ENCODE results near the gene SLC45A1. TPM values are rescaled to one million over a fixed set of nuclear protein-coding genes. Genes with fewer than 3 reads are reported as not detected.

SLC45A1 gene
- total RNA-seq, 1 donor from 2014 or later = 2.7 TPM

- TF ChIP-seq, protein P1, sequence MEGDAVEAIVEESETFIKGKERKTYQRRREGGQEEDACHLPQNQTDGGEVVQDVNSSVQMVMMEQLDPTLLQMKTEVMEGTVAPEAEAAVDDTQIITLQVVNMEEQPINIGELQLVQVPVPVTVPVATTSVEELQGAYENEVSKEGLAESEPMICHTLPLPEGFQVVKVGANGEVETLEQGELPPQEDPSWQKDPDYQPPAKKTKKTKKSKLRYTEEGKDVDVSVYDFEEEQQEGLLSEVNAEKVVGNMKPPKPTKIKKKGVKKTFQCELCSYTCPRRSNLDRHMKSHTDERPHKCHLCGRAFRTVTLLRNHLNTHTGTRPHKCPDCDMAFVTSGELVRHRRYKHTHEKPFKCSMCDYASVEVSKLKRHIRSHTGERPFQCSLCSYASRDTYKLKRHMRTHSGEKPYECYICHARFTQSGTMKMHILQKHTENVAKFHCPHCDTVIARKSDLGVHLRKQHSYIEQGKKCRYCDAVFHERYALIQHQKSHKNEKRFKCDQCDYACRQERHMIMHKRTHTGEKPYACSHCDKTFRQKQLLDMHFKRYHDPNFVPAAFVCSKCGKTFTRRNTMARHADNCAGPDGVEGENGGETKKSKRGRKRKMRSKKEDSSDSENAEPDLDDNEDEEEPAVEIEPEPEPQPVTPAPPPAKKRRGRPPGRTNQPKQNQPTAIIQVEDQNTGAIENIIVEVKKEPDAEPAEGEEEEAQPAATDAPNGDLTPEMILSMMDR (conservative IDR thresholded peaks at IDR 0.05) = no peak
- no peak overlapping the region for H3K4me3 Mint-ChIP-seq
- peaks cover 5% of the 10 kb centered on the region for H3K36me3 Mint-ChIP-seq
- DNase-seq (ENCODE audit: extremely low spot score, unreplicated experiment) = peak; percentile 66
- no peaks in the 10 kb centered on the region for H3K27me3 Mint-ChIP-seq
- peak overlapping the region; percentile 5 for H3K27ac Mint-ChIP-seq
- peaks cover 11% of the 10 kb centered on the region for H3K4me1 Mint-ChIP-seq (ENCODE audit: unreplicated experiment)
- H3K9me3 Mint-ChIP-seq = no peaks in the 10 kb centered on the region
Measured at GRCh38 chr1:8345621-8346415, 27.9 kb downstream of the SLC45A1 start.

DNA sequence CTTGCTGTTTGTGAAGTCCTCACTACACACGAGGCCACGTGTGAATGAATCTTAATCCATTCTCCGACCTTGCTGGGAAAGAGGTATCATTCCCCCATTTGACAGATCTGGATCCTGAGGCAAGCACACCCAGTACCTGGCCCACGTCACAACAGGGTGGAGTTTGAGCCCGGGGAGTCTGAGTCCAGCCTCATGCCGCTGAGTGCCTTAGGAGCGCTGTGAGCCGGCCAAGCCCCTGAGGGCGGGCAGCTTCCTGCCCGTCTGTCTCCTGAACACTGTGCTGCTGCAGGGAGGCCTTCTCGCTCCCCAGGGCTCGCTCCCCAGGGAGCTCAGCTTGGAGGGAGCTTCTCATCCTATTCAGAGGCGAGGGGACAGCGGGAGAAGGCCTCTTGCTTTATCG lies 29.7 kb downstream of the SLC45A1 start:
- DNase-seq (ENCODE audit: extremely low spot score, unreplicated experiment) = no peak
- Mint-ChIP-seq H3K27ac (peak overlapping the region; percentile 78), H3K9me3 (no peaks in the 10 kb centered on the region), H3K4me3 (no peak overlapping the region), H3K4me1 (ENCODE audit: unreplicated experiment) (peaks cover 14% of the 10 kb centered on the region), H3K27me3 (no peaks in the 10 kb centered on the region), H3K36me3 (peaks cover 5% of the 10 kb centered on the region)
- TF ChIP-seq, protein P1 (conservative IDR thresholded peaks at IDR 0.05) = no peak

GRCh38 chr1:8348047-8348776 lies 30.3 kb downstream of the SLC45A1 start:
- no peak overlapping the region for H3K4me3 Mint-ChIP-seq
- no peak for DNase-seq (ENCODE audit: extremely low spot score, unreplicated experiment)
- peaks cover 10% of the 10 kb centered on the region for H3K36me3 Mint-ChIP-seq
- peak overlapping the region; percentile 78 for H3K27ac Mint-ChIP-seq
- H3K27me3 Mint-ChIP-seq = no peaks in the 10 kb centered on the region
- peaks cover 16% of the 10 kb centered on the region for H3K4me1 Mint-ChIP-seq (ENCODE audit: unreplicated experiment)
- H3K9me3 Mint-ChIP-seq = no peaks in the 10 kb centered on the region
- TF ChIP-seq, protein P1 (conservative IDR thresholded peaks at IDR 0.05) = no peak

- Mint-ChIP-seq H3K9me3 (no peaks in the 10 kb centered on the region), H3K4me3 (peak overlapping the region; percentile 18), H3K27ac (peak overlapping the region; percentile 73), H3K27me3 (no peaks in the 10 kb centered on the region), H3K4me1 (ENCODE audit: unreplicated experiment) (peaks cover 14% of the 10 kb centered on the region), H3K36me3 (peaks cover 12% of the 10 kb centered on the region)
- peak; percentile 75 for DNase-seq (ENCODE audit: extremely low spot score, unreplicated experiment)
- TF ChIP-seq, protein P1 (conservative IDR thresholded peaks at IDR 0.05) = peak; percentile 88
Measured at GRCh38 chr1:8348777-8349472, 31.0 kb downstream of the SLC45A1 start.

GRCh38 chr1:8349473-8349865 lies 31.6 kb downstream of the SLC45A1 start:
- Mint-ChIP-seq H3K4me1 (ENCODE audit: unreplicated experiment) (peaks cover 16% of the 10 kb centered on the region), H3K27ac (peak overlapping the region; percentile 73), H3K36me3 (peaks cover 10% of the 10 kb centered on the region), H3K27me3 (no peaks in the 10 kb centered on the region), H3K4me3 (no peak overlapping the region), H3K9me3 (no peaks in the 10 kb centered on the region)
- TF ChIP-seq, protein P1 (conservative IDR thresholded peaks at IDR 0.05) = no peak
- no peak for DNase-seq (ENCODE audit: extremely low spot score, unreplicated experiment)

Measured in type B pancreatic cell (in vitro differentiated cells).